NCI-H2107 (cell line): Measurements from ENCODE around the gene BNC1.
"Not testable (repeated sequence)": the region's sequence is repeated elsewhere in the genome, so short reads cannot be mapped to it uniquely, and the experiment has no call there.

Experiments used
- DNase-seq: peaks from one replicate; lab custom pipeline; 2025; lab: John Stamatoyannopoulos, UW

The BNC1 gene

DNA sequence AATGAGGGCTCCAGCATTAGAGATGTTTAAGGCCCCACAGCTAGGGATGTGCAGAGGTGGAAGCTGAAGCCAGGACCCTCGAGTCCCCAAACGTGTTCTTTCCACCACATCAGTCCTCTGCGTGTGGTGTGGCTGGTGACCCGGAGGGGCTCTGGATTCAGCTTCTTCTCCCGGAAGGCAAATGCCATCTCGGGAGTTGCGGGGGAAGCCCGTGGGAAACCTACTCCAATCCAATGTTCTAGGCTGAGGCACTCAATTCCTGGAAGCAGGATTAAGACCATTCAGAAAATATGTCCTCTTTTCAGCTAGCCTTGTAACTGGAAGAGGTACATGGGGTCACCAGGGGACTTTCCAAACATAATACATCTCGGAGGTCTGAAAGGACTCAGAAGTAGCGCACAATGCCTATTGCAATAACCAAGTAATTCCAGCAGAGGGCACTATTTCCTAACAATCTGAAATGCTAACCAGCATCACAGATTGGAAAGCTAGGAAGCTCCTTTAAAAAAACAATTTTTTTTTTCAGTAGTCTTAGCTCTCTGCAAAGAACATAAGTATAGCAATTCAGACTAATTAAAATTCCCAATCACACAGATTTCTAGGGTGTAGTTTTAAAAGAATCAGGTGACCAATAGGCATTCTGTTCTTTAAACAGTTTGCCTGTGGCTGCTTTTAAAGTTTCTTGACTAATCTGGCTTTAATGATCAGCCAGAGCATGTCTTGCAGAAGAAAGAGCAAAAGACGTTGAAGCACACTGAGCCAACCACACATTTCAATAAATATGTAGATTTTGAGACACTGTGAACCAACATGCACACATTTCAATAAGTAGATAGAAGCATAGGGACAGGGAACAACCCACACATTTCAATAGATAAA is 36.1 kb downstream of the BNC1 start:
- peak; percentile 20 for DNase-seq

DNA sequence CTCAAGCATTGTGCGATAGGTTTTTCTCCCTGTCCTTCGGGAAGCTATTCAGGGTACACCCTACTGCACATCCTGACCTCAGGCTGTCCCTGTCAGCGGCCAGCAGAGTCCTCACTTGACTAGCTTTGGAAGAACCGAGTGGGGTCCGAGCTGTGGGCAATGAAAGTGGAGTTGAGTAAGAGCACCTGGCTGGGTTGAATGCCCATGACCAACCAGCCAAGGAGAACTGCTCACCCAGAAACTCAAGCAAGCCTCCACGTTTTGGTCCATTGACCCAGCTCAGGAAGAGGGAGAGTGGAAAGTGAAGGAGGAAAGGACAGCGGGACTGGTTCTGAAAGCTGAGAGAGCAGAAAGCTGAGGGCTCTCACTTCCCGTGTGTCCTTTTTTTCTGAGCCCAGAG is 40.8 kb downstream of the BNC1 start:
- DNase-seq: no peak

DNA sequence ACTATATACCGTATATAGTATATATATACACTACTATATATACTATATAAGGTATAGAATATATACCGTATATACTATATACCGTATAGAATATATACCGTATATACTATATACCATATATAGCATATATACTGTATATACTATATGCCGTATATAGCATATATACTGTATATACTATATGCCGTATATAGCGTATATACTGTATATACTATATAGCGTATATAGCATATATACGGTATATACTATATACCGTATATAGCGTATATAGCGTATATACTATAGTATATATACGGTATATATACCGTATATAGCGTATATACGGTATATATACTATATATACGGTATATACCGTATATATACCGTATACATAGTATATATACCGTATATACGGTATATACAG is 54.2 kb downstream of the BNC1 start:
- DNase-seq: no peak

DNA sequence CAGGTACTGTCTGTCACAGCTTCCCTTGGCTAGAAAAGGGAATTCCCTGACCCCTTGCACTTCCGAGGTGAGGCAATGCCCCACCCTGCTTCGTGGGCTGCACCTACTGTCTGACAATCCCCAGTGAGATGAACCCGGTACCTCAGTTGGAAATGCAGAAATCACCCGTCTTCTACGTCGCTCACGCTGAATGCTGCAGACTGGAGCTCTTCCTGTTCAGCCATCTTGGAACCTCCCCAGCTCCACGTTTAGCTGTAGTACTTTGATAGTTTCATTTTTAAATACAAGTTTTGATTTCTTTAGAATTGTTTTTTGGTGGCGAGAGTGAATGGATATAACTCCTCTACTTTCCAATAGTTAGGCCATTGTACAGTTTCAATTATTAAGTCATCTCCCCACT is 59.0 kb downstream of the BNC1 start:
- no peak for DNase-seq

DNA sequence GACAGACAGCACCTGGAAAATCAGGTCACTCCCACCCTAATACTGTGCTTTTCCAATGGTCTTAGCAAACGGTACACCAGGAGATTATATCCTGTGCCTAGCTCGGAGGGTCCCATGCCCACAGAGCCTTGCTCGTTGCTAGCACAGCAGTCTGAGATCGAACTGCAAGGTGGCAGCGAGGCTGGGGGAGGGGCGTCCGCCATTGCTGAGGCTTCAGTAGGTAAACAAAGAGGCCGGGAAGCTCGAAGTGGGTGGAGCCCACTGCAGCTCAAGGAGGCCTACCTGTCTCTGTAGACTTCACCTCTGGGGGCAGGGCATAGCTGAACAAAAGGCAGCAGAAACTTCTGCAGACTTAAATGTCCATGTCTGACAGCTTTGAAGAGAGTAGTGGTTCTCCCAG is 62.7 kb downstream of the BNC1 start:
- DNase-seq: not testable (repeated sequence)

DNA sequence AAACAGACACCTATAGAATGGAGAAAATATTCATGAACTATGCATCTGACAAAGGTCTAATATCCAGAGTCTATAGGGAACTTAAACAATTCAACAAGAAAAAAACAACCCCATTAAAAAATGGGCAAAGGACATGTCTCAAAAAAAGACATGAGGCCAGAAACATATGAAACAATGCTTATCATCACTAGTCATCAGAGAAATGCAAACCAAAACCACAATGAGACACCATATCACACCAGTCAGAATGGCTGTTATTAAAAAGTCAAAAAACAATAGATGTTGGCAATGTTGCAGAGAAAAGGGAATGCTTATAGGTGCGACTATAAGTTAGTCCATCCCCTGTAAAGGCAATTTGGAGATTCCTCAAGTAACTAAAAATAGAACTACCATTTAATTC is 65.4 kb downstream of the BNC1 start:
- no peak for DNase-seq

DNA sequence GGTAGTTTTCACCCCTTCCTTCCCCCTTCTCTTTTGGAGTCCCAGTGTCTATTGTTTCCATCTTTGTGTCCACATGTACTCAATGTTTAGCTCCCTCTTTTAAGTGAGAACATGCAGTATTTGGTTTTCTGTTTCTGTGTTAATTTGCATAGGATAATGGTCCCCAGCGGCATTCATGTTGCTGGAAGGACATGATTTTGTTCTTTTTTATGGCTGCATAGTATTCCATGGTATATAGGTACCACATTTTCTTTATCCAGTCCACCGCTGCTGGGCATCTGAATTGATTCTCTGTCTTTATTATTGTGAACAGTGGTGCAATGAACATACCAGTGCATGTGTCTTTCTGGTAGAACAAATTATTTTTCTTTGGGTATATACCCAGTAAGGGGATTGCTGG is 69.2 kb downstream of the BNC1 start:
- DNase-seq: no peak

DNA sequence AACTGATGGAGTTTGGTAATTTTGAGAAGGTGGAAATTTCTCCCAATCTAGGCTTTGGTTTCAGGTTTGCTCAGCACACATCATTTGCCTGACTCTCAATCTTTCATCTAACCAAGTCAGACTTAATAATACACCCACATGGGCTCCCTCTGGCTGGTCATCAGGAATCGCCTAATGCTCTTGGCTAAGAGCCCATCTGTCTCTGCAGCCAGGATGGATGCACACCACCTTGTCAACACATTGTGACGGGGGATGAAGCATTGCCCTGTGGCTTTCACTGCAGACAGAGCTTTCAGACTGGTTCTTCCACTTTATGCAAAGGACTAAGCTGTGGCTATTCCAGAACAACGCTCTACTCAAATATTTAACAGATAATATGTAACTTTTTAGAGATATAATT is 73.8 kb downstream of the BNC1 start:
- no peak for DNase-seq

DNA sequence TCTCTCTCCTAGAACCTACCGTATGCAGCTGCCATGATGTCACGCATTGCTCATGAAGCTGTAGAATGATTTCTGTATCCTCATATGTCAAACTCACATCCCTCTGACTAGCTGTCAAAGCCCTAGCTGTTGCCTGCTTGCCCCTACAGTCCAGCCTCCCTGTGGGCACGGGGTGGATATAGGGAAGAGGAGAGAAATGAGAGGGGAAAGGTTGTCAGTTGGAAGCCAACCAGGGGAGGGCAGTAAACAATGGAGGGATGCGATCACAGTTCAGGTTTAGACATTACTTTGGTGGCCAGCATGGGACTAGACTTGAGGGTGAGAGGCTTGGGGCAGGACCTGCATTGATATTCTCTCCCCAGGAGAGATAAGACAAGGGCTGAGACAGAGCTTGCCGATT is 75.1 kb downstream of the BNC1 start:
- DNase-seq: no peak

DNA sequence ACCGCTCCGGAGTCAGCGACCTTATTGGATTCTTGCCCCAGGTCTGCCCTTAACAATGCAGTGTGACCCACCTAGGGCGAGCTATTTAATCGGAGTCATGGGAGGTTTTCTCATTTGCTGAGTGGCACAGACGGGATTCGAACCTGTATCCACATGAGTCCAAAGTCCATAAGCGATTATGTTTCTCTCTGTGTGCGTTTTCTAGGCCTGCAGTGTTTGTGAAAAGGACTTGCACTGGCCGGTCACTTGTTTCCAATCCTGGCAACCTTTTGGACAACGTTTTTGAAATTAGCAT is 76.2 kb downstream of the BNC1 start:
- no peak for DNase-seq

DNA sequence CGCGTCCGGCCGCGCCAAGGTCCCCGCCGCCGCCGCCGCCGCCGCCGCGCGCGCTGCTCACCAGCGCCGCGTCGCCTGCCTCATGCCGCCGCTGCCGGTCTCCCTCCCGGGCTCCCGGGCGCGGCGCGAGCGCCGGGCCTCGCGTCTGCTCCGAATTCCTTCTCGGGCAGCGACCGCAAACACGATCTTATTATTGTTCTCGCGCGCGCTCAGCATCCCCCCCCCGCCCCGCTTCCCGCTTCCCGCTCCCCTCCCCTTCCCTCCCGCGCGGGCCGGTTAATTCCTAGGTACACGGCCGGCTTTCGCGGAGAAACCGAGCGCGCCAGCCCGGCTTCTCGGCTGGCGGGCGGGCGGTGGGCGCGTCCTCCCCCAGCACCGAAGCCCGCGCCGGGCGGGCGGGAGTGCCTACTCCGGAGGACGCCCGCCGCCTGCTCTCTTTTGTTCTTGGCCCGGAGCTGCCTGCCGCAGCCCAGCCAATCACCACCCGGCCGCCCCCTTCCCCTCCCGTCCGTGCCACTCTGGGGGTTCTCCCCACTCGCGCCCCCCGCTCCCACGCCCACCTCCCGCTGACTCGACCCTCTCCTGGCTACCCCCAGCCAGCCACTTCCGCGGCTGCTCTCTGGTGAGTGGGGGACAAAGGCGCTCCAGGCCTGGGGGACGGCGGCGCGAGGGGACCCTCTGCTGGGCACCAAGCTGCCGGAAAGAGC is 76.7 kb downstream of the BNC1 start, which contains the start of gene HDGFL3:
Gene HDGFL3, minus strand, starts transcription at position 164 of the 707 bp plus-strand sequence. CDS start 409 bp downstream, outside the sequence.
- DNase-seq: peak; percentile 19

DNA sequence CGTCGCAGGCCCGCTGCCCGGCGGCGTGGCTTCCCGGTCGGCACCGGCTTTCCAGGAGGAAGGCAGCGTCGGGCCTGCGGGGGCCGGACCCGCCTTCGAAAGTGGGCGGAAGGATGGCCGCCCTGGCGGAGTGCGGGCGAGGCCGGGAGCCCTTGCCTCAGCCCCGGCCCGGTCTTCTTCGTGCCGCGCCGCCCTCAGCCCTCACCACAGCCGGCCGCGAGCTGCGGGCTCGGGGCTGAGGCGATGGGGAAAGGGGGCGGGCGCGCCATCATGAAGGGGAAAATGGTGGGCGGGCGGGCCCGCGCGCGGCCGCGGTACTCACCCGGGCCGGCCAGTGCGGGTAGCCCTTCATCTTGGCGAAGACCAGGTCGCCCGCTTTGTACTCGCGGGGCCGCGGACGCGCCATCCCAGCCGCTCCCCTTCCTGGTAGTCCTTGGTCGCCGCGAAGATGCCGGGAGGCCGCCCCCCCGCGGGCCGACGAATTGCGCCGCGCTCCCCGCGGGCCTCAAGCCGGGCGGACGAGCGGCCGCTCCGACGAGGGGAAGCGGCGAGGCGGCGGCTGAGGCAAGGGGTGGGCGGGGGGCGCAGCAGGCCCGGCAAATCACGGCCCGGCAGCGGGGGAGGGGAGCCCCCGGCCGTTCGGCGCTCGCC is 77.3 kb downstream of the BNC1 start:
- peak; percentile 4 for DNase-seq

DNA sequence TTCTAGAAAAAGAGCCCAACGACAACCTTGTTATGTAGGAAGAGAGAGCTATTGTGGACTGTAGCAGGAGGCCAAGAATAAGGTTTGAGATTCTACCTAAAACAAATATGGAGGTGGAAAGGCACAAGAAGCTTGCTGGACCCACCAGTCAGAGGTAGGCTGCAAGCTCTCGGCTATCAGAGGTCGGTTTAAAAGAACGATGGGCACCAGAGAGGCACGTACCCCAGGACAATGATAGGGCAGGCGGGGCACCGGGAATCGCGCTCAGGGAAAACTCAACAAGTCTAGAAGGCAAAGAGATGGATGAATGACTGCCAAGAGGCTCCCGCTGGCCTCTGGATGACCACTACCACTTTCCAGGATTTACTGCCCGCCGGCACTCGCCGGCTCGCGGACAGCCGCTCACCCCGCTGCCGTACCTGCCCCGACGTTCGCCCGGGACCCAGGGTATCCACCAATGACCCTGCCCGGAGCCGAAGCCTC is 77.9 kb downstream of the BNC1 start:
- DNase-seq: no peak
